Renal cortical epithelial cell (primary cell): Measurements from ENCODE around the gene CASK. TPM values are rescaled to one million over a fixed set of nuclear protein-coding genes. Genes with fewer than 3 reads are reported as not detected.
"Not testable (repeated sequence)": the region's sequence is repeated elsewhere in the genome, so short reads cannot be mapped to it uniquely, and the experiment has no call there.

ENCODE experiments used
- DNase-seq: peaks from one replicate; pipeline ENCODE4 v3.0.0-alpha.2; 2011; ENCODE audit warnings: low read depth
- total RNA-seq: library from RNA; depleted of rRNA; stranded (reverse); fragments of >200 nt; gene quantifications from 2 replicates; pipeline ENCODE4 v1.2.3, GENCODE V29; 2014

Gene CASK
- total RNA-seq, 1 donor from 2014 or later: 202 TPM

- peak; percentile 0 for DNase-seq
Observed at GRCh38 chrX:41634284-41634683, 289.1 kb downstream of the CASK start.

GRCh38 chrX:41630091-41630490 is 293.3 kb downstream of the CASK start:
- DNase-seq: no peak

- DNase-seq: no peak
Observed at GRCh38 chrX:41629539-41629938, 293.8 kb downstream of the CASK start.

- DNase-seq: peak; percentile 80
Observed at GRCh38 chrX:41621222-41621723, 302.1 kb downstream of the CASK start.

- DNase-seq: no peak
Observed at GRCh38 chrX:41619221-41619620, 304.1 kb downstream of the CASK start.

- DNase-seq: no peak
Observed at GRCh38 chrX:41616935-41617334, 306.4 kb downstream of the CASK start.

- no peak for DNase-seq
Observed at GRCh38 chrX:41616255-41616654, 307.1 kb downstream of the CASK start.

GRCh38 chrX:41608244-41608643 is 315.1 kb downstream of the CASK start:
- peak; percentile 27 for DNase-seq

GRCh38 chrX:41607264-41607832 is 316.0 kb downstream of the CASK start:
- DNase-seq: no peak

- not testable (repeated sequence) for DNase-seq
Observed at GRCh38 chrX:41606057-41606456, 317.3 kb downstream of the CASK start.

GRCh38 chrX:41604766-41605543 is 318.4 kb downstream of the CASK start:
- peak; percentile 33 for DNase-seq

- DNase-seq: no peak
Observed at GRCh38 chrX:41604177-41604576, 319.2 kb downstream of the CASK start.

- peak; percentile 35 for DNase-seq
Observed at GRCh38 chrX:41603596-41603995, 319.8 kb downstream of the CASK start.

GRCh38 chrX:41602816-41603345 is 320.5 kb downstream of the CASK start:
- no peak for DNase-seq

- DNase-seq: peak; percentile 79
Observed at GRCh38 chrX:41600291-41600690, 323.1 kb downstream of the CASK start.

- DNase-seq: no peak
Observed at GRCh38 chrX:41599507-41599906, 323.8 kb downstream of the CASK start.

- peak; percentile 76 for DNase-seq
Observed at GRCh38 chrX:41596596-41596995, 326.8 kb downstream of the CASK start.

GRCh38 chrX:41594634-41595033 is 328.7 kb downstream of the CASK start:
- no peak for DNase-seq

GRCh38 chrX:41591906-41592305 is 331.4 kb downstream of the CASK start:
- DNase-seq: no peak

- no peak for DNase-seq
Observed at GRCh38 chrX:41590641-41591040, 332.7 kb downstream of the CASK start.

- DNase-seq: peak; percentile 94
Observed at GRCh38 chrX:41589634-41590270, 333.6 kb downstream of the CASK start.

- DNase-seq: no peak
Observed at GRCh38 chrX:41588271-41588670, 335.1 kb downstream of the CASK start.
